ENCODE results near the gene OLIG2.

- TF ChIP-seq POLR2A (IDR thresholded peaks at IDR 0.05; ENCODE audit: low read depth, low read length), result no peak
- TF ChIP-seq, protein P1, sequence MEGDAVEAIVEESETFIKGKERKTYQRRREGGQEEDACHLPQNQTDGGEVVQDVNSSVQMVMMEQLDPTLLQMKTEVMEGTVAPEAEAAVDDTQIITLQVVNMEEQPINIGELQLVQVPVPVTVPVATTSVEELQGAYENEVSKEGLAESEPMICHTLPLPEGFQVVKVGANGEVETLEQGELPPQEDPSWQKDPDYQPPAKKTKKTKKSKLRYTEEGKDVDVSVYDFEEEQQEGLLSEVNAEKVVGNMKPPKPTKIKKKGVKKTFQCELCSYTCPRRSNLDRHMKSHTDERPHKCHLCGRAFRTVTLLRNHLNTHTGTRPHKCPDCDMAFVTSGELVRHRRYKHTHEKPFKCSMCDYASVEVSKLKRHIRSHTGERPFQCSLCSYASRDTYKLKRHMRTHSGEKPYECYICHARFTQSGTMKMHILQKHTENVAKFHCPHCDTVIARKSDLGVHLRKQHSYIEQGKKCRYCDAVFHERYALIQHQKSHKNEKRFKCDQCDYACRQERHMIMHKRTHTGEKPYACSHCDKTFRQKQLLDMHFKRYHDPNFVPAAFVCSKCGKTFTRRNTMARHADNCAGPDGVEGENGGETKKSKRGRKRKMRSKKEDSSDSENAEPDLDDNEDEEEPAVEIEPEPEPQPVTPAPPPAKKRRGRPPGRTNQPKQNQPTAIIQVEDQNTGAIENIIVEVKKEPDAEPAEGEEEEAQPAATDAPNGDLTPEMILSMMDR (IDR thresholded peaks at IDR 0.05; ENCODE audit: extremely low read depth in 1 of 2, insufficient read depth in 1 of 2, low read depth in 1 of 2, low read length in 2 of 2), result no peak
- no peak for TF ChIP-seq JUN (IDR thresholded peaks at IDR 0.05; ENCODE audit: borderline replicate concordance, insufficient read depth, insufficient read length, low read depth)
- no peak for TF ChIP-seq POLR2AphosphoS5 (IDR thresholded peaks at IDR 0.05; ENCODE audit: insufficient read depth, low read depth, low read length)
- no peak for TF ChIP-seq GATA2 (IDR thresholded peaks at IDR 0.05; ENCODE audit: insufficient read depth, insufficient read length, low read depth, low read length)
- no peak for TF ChIP-seq MYC (IDR thresholded peaks at IDR 0.05; ENCODE audit: low read depth, low read length)
- TF ChIP-seq EZH2 (IDR thresholded peaks at IDR 0.05; ENCODE audit: borderline replicate concordance, low read depth, low read length, severe bottlenecking), result no peak
These were observed 37.7 kb downstream of the OLIG2 start for GRCh38 chr21:33063375-33063883.

All from endothelial cell of umbilical vein (primary cell).